ENCODE results near the gene SHANK3.

The SHANK3 gene

GRCh38 chr22:50678651-50679521 is 6.3 kb downstream of the SHANK3 start (continued):
- TF ChIP-seq, protein P1, sequence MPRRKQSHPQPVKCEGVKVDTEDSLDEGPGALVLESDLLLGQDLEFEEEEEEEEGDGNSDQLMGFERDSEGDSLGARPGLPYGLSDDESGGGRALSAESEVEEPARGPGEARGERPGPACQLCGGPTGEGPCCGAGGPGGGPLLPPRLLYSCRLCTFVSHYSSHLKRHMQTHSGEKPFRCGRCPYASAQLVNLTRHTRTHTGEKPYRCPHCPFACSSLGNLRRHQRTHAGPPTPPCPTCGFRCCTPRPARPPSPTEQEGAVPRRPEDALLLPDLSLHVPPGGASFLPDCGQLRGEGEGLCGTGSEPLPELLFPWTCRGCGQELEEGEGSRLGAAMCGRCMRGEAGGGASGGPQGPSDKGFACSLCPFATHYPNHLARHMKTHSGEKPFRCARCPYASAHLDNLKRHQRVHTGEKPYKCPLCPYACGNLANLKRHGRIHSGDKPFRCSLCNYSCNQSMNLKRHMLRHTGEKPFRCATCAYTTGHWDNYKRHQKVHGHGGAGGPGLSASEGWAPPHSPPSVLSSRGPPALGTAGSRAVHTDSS (tag by site-specific recombination; IDR thresholded peaks at IDR 0.05), result no peak
- TF ChIP-seq ZNF266 (tag by site-specific recombination; IDR thresholded peaks at IDR 0.05; ENCODE audit: low read depth) (no peak), KLF10 (tag by site-specific recombination; IDR thresholded peaks at IDR 0.05) (no peak), IKZF3 (tag by site-specific recombination; IDR thresholded peaks at IDR 0.05) (no peak)

- TF ChIP-seq KLF8 (tag by site-specific recombination; IDR thresholded peaks at IDR 0.05) (no peak), ZNF174 (tag by site-specific recombination; IDR thresholded peaks at IDR 0.05) (no peak), ZNF692 (tag by site-specific recombination; IDR thresholded peaks at IDR 0.05) (no peak), ZNF843 (tag by site-specific recombination; IDR thresholded peaks at IDR 0.05) (no peak), ZNF311 (tag by site-specific recombination; IDR thresholded peaks at IDR 0.05; ENCODE audit: borderline replicate concordance) (no peak), SCRT2 (tag by site-specific recombination; IDR thresholded peaks at IDR 0.05) (no peak), REPIN1 (tag by site-specific recombination; IDR thresholded peaks at IDR 0.05; ENCODE audit: low read depth) (no peak), ZNF274 (IDR thresholded peaks at IDR 0.05; ENCODE audit: low read length) (no peak), ZNF274 (tag by site-specific recombination; IDR thresholded peaks at IDR 0.05; ENCODE audit: borderline replicate concordance) (no peak), ZBTB48 (tag by site-specific recombination; IDR thresholded peaks at IDR 0.05) (no peak), ZNF701 (tag by site-specific recombination; IDR thresholded peaks at IDR 0.05) (no peak), ZNF548 (tag by site-specific recombination; IDR thresholded peaks at IDR 0.05) (no peak), BCL11B (tag by site-specific recombination; IDR thresholded peaks at IDR 0.05; ENCODE audit: low read depth) (no peak), ZNF837 (tag by site-specific recombination; IDR thresholded peaks at IDR 0.05) (no peak), ZNF664 (tag by site-specific recombination; IDR thresholded peaks at IDR 0.05) (no peak), ZNF184 (tag by site-specific recombination; IDR thresholded peaks at IDR 0.05) (no peak)
- ChIA-PET POLR2A (no interaction called here), CTCF (no interaction called here)
- Histone ChIP-seq H3K4me3 (ENCODE audit: low read depth, low read length) (no peak overlapping the region), H3K4me1 (ENCODE audit: control insufficient read depth, insufficient read depth, low read length) (no peaks in the 10 kb centered on the region), H3K36me3 (ENCODE audit: control insufficient read depth in 2 of 2, insufficient read depth in 1 of 2, low read length in 2 of 2) (no peaks in the 10 kb centered on the region), H3K9me3 (ENCODE audit: control insufficient read depth, insufficient read depth, low read depth, low read length) (no peaks in the 10 kb centered on the region), H3K27ac (ENCODE audit: extremely low read depth, low read depth, low read length) (no peak overlapping the region)
Observed at GRCh38 chr22:50683086-50683993, 10.7 kb downstream of the SHANK3 start.

DNA sequence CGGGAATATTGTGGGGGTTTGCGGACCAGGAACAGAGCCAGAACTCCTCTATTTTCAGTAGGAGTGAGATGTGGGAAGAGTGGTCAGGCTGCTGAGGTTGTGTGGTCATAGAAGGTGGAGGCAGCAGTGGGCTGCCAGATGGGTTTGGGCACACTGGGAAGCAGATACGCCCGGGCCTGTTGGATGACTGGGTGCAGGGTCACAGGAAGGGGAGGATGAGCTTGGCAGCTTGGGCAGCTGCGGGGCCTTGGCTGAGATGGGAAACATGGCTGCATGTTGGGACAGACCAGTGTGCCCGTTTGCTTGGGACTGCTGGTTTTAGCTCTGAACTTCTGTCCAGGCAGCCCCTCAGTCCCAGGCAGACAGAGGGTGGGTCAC is 11.4 kb downstream of the SHANK3 start:
- Histone ChIP-seq H3K4me1 (ENCODE audit: control insufficient read depth, insufficient read depth, low read length) (no peaks in the 10 kb centered on the region), H3K27ac (ENCODE audit: extremely low read depth, low read depth, low read length) (no peak overlapping the region), H3K9me3 (ENCODE audit: control insufficient read depth, insufficient read depth, low read depth, low read length) (no peaks in the 10 kb centered on the region), H3K4me3 (ENCODE audit: low read depth, low read length) (no peak overlapping the region), H3K36me3 (ENCODE audit: control insufficient read depth in 2 of 2, insufficient read depth in 1 of 2, low read length in 2 of 2) (no peaks in the 10 kb centered on the region)
- TF ChIP-seq ZNF560 (tag by site-specific recombination; IDR thresholded peaks at IDR 0.05; ENCODE audit: borderline replicate concordance) (no peak), EGR2 (tag by site-specific recombination; IDR thresholded peaks at IDR 0.05; ENCODE audit: low read depth) (peak; percentile 22; the same call in 1 of the 2 replicates), ZNF776 (tag by site-specific recombination; IDR thresholded peaks at IDR 0.05; ENCODE audit: borderline replicate concordance) (no peak), ZNF341 (tag by site-specific recombination; IDR thresholded peaks at IDR 0.05; ENCODE audit: low read depth) (no peak), ZFHX2 (tag by site-specific recombination; conservative IDR thresholded peaks at IDR 0.05) (peak; percentile 48), ZNF266 (tag by site-specific recombination; IDR thresholded peaks at IDR 0.05; ENCODE audit: low read depth) (no peak)
- ChIA-PET POLR2A (no interaction called here), CTCF (no interaction called here)
